H1 (cell line): Measurements from ENCODE around the gene CEP192. TPM values are rescaled to one million over a fixed set of nuclear protein-coding genes. Genes with fewer than 3 reads are reported as not detected.

Experiments
- polyA plus RNA-seq, 7 experiments: library from polyadenylated mRNA; depleted of rRNA in 3 of 7; stranded (reverse) in 5 of 7; unstranded in 2 of 7; fragments of >200 nt in 5 of 7; fragments of 200-250 nt in 2 of 7; gene quantifications; 1 replicate in 5 of 7; 2 replicates in 1 of 7; 4 replicates in 1 of 7; pipeline versions ENCODE4 v1.2.1 to v1.2.3, GENCODE V29; 2011 to 2013; ENCODE audit warnings: missing spikeins in 2 of 7, mixed read lengths in 2 of 7
- total RNA-seq: library from RNA; stranded (reverse); fragmentation: NEBNext Ultra II Directional; extraction: Animal tissue kit (Norgen Biotek cat#: 25700); gene quantifications from 2 replicates; pipeline ENCODE4 v1.2.1, GENCODE V29; 2021
- TF ChIP-seq, protein P1 (sequence below), 3 experiments: IDR thresholded peaks; 1 replicate in 2 of 3; 2 replicates in 1 of 3; pipeline versions ENCODE4 v1.5.1 to v1.6.1; 2011; ENCODE audit warnings: low read length in 3 of 3, mild to moderate bottlenecking in 3 of 3, inconsistent platforms in 2 of 3, low read depth in 1 of 3, moderate library complexity in 1 of 3; ENCODE audit not compliant: insufficient read depth in 1 of 3; ENCODE audit errors: control extremely low read depth in 1 of 3

The CEP192 gene
- total and polyA plus RNA-seq, 2 of the 8 experiments (the other 6 are each of a cell fraction or from before 2014, with no cell fraction given) = 13.4 to 23.1 TPM

DNA sequence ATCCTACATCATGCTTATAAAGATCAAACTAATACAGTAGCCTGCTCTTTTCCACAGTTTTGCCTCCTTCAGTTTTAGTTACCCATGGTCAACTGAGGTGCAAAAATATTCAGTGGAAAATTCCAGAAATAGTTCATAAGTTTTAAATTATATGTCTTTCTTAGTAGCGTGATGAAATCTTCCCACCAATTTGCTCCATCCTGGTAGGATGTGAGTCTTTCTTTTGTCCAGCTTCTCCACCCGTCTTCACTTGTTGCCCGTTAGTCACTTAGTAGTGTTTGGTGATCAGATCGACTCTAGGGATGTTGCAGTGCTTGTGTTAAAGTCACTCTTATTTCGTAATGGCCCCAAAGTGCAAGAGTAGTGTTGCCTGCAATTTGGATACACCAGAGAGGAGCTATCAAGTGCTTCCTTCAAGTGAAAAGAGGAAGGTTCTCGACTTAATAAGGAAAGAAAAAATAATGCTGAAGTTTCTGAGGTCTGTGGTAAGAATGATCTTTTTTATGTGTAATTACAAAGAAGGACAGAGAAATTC, 57.0 kb downstream of the CEP192 start (continued):
- TF ChIP-seq, protein P1, sequence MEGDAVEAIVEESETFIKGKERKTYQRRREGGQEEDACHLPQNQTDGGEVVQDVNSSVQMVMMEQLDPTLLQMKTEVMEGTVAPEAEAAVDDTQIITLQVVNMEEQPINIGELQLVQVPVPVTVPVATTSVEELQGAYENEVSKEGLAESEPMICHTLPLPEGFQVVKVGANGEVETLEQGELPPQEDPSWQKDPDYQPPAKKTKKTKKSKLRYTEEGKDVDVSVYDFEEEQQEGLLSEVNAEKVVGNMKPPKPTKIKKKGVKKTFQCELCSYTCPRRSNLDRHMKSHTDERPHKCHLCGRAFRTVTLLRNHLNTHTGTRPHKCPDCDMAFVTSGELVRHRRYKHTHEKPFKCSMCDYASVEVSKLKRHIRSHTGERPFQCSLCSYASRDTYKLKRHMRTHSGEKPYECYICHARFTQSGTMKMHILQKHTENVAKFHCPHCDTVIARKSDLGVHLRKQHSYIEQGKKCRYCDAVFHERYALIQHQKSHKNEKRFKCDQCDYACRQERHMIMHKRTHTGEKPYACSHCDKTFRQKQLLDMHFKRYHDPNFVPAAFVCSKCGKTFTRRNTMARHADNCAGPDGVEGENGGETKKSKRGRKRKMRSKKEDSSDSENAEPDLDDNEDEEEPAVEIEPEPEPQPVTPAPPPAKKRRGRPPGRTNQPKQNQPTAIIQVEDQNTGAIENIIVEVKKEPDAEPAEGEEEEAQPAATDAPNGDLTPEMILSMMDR (IDR thresholded peaks at IDR 0.05; ENCODE audit: control extremely low read depth in 1 of 3, insufficient read depth in 1 of 3, low read depth in 1 of 3, low read length in 3 of 3) = no peak
